GM12891 (cell line): ENCODE results near the gene ST3GAL3.

Source experiments
- PAX5 ChIP-seq: IDR thresholded peaks from 2 replicates; pipeline ENCODE4 v1.6.1; 2011; ENCODE audit warnings: low read length, moderate library complexity, mild to moderate bottlenecking; ENCODE audit not compliant: insufficient read depth, severe bottlenecking
- POLR2AphosphoS5 ChIP-seq: IDR thresholded peaks from 2 replicates; pipeline ENCODE4 v1.6.1; 2011; ENCODE audit warnings: low read depth, low read length, control low read depth

GRCh38 chr1:43880604-43881003, 173.3 kb downstream of the ST3GAL3 start:
- no peak for TF ChIP-seq PAX5
- TF ChIP-seq POLR2AphosphoS5, result no peak
